Esophagus muscularis mucosa (tissue), 4 donors: ENCODE results near the gene POLE.

Experiments used
- EP300 ChIP-seq: sonication (generic); formaldehyde crosslinking; IDR thresholded peaks from one replicate; pipeline ENCODE4 v1.6.1; 2017; ENCODE audit warnings: antibody characterized with exemption
- POLR2A ChIP-seq: fragments of 450-650 bp; IDR thresholded peaks from one replicate; pipeline ENCODE4 v1.6.1; 2017; ENCODE audit warnings: antibody characterized with exemption, moderate library complexity, mild to moderate bottlenecking, low read depth
- POLR2AphosphoS5 ChIP-seq, 2 donors: sonication (generic); formaldehyde crosslinking; IDR thresholded peaks; one replicate each; pipeline ENCODE4 v1.6.1; 2017; ENCODE audit warnings: antibody characterized with exemption in 2 of 2
- TF ChIP-seq, protein P1 (sequence below), 3 experiments: fragments of 200-600 bp in 2 of 3; fragments of 450-650 bp in 1 of 3; sonication (generic) in 2 of 3; IDR thresholded peaks; one replicate each; pipeline ENCODE4 v1.5.1; 2017 to 2019; ENCODE audit warnings: antibody characterized with exemption in 3 of 3, mild to moderate bottlenecking in 2 of 3, moderate library complexity in 1 of 3

- TF ChIP-seq, protein P1, sequence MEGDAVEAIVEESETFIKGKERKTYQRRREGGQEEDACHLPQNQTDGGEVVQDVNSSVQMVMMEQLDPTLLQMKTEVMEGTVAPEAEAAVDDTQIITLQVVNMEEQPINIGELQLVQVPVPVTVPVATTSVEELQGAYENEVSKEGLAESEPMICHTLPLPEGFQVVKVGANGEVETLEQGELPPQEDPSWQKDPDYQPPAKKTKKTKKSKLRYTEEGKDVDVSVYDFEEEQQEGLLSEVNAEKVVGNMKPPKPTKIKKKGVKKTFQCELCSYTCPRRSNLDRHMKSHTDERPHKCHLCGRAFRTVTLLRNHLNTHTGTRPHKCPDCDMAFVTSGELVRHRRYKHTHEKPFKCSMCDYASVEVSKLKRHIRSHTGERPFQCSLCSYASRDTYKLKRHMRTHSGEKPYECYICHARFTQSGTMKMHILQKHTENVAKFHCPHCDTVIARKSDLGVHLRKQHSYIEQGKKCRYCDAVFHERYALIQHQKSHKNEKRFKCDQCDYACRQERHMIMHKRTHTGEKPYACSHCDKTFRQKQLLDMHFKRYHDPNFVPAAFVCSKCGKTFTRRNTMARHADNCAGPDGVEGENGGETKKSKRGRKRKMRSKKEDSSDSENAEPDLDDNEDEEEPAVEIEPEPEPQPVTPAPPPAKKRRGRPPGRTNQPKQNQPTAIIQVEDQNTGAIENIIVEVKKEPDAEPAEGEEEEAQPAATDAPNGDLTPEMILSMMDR (IDR thresholded peaks at IDR 0.05), result no peak
- no peak for TF ChIP-seq POLR2A
- no peak for TF ChIP-seq EP300
- TF ChIP-seq POLR2AphosphoS5 (IDR thresholded peaks at IDR 0.05), result no peak
These were observed 44.0 kb downstream of the POLE start for GRCh38 chr12:132642846-132643835.
